Activated CD8-positive, alpha-beta T cell treated with anti-CD3 and anti-CD28 coated beads for 36 hours (primary cell): Measurements from ENCODE around the gene AKIRIN2. TPM values are rescaled to one million over a fixed set of nuclear protein-coding genes. Genes with fewer than 3 reads are reported as not detected.
A peak's percentile ranks its signal among the peaks of the same experiment; 100 is the strongest.

Experiments used
- ATAC-seq: fragments of 200-7000 bp; cut with Tn5 transposase; one replicate; pipeline ENCODE4 v1.10.0; 2021; ENCODE audit warnings: mild to moderate bottlenecking, moderate library complexity
- CTCF ChIA-PET: fragments of 350-600 bp; sonication (Branson Sonifier 250); formaldehyde crosslinking; loops from one replicate; lab custom pipeline; 2021; ENCODE audit warnings: antibody characterized with exemption; lab: Charles Lee
- POLR2A ChIA-PET: fragments of 350-600 bp; sonication (Branson Sonifier 250); formaldehyde crosslinking; loops from one replicate; lab custom pipeline; 2021; ENCODE audit warnings: antibody characterized with exemption; lab: Charles Lee
- DNase-seq: peaks from one replicate; pipeline ENCODE4 v3.0.0-alpha.2; 2020
- H3K27ac Mint-ChIP-seq: one replicate; pipeline ENCODE4 v1.8.0; 2021; ENCODE audit warnings: mild to moderate bottlenecking, mixed read lengths
- H3K27me3 Mint-ChIP-seq: one replicate; pipeline ENCODE4 v1.8.0; 2021; ENCODE audit warnings: mixed read lengths
- H3K36me3 Mint-ChIP-seq: one replicate; pipeline ENCODE4 v1.8.0; 2021; ENCODE audit warnings: low read depth, mixed read lengths
- H3K4me1 Mint-ChIP-seq: one replicate; pipeline ENCODE4 v1.8.0; 2021; ENCODE audit warnings: low read depth, mixed read lengths
- H3K4me3 Mint-ChIP-seq: one replicate; pipeline ENCODE4 v1.8.0; 2021; ENCODE audit warnings: mild to moderate bottlenecking, moderate library complexity, mixed read lengths
- H3K9me3 Mint-ChIP-seq: one replicate; pipeline ENCODE4 v1.8.0; 2021; ENCODE audit warnings: mixed read lengths
- intact Hi-C: fragments of 100-400 bp; cut with micrococcal nuclease; formaldehyde crosslinking; loops from one replicate; pipeline ENCODE4 v1.10.0; 2022
- total RNA-seq, 2 experiments: library from RNA; stranded (reverse); gene quantifications; one replicate each; pipeline ENCODE4 v1.2.3, GENCODE V29; 2021
- TF ChIP-seq, protein P1 (sequence below): fragments of 200-600 bp; IDR thresholded peaks from one replicate; pipeline ENCODE4 v1.8.0; 2022; ENCODE audit warnings: antibody characterized with exemption, mild to moderate bottlenecking

Gene AKIRIN2
- total RNA-seq, 2 experiments from 2014 or later: 42.1 to 45.6 TPM

DNA sequence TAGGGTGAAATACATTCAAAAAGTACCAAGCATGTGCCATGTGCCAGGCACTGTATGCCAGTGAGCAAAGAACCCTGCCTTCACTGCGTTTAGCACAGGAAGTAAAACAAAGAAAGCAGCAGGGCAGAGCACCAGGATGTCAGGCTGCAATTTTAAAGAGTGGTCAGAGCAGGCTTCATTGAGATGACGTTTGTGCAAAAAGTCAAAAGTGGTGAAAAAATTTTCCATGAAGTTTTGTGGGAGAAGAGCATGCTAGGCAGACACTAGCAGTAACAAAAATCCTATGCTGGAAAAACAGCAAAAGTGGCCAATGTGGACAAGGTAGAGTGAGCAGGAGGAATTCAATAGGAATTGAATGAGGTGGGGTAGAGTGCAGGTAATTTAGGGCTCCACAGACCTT lies 31.3 kb downstream of the AKIRIN2 start:
- no peak overlapping the region for H3K4me3 Mint-ChIP-seq
- H3K27me3 Mint-ChIP-seq: no peaks in the 10 kb centered on the region
- intact Hi-C loops: no loop called here
- CTCF ChIA-PET: no interaction called here
- peaks cover 51% of the 10 kb centered on the region for H3K36me3 Mint-ChIP-seq
- POLR2A ChIA-PET: no interaction called here
- DNase-seq: no peak
- peak overlapping the region; percentile 59 for H3K27ac Mint-ChIP-seq
- no peaks in the 10 kb centered on the region for H3K9me3 Mint-ChIP-seq
- H3K4me1 Mint-ChIP-seq: peaks cover 13% of the 10 kb centered on the region
- TF ChIP-seq, protein P1, sequence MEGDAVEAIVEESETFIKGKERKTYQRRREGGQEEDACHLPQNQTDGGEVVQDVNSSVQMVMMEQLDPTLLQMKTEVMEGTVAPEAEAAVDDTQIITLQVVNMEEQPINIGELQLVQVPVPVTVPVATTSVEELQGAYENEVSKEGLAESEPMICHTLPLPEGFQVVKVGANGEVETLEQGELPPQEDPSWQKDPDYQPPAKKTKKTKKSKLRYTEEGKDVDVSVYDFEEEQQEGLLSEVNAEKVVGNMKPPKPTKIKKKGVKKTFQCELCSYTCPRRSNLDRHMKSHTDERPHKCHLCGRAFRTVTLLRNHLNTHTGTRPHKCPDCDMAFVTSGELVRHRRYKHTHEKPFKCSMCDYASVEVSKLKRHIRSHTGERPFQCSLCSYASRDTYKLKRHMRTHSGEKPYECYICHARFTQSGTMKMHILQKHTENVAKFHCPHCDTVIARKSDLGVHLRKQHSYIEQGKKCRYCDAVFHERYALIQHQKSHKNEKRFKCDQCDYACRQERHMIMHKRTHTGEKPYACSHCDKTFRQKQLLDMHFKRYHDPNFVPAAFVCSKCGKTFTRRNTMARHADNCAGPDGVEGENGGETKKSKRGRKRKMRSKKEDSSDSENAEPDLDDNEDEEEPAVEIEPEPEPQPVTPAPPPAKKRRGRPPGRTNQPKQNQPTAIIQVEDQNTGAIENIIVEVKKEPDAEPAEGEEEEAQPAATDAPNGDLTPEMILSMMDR: no peak
- ATAC-seq: no peak

DNA sequence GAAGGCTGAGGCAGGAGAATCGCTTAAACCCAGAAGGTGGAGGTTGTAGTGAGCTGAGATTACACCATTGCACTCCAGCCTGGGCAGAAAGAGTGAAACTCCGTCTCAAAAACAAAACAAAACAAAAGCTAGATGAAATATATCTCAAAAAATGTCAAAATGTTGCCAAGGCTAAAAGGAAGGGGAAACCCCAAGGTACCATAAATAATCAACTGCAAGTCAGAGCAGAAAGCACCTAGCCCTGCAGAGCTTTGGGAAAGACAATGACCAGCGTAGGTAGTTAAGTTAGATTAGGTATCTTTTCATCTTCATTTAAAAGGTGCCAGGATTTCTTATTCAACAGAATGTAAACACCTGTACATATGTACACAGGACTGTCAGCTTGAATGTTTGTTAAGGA lies 33.0 kb downstream of the AKIRIN2 start:
- no peak for DNase-seq
- POLR2A ChIA-PET: interaction anchor here (1.2 kb wide), 1 partner anchor 14 kb away, joined by 3 read pairs; no protein-coding TSS in a partner anchor
- intact Hi-C loops: no loop called here
- H3K27ac Mint-ChIP-seq: no peak overlapping the region
- no peaks in the 10 kb centered on the region for H3K27me3 Mint-ChIP-seq
- no peaks in the 10 kb centered on the region for H3K9me3 Mint-ChIP-seq
- peaks cover 40% of the 10 kb centered on the region for H3K36me3 Mint-ChIP-seq
- TF ChIP-seq, protein P1: no peak
- CTCF ChIA-PET: interaction anchor here (1.0 kb wide), 1 partner anchor 163 kb away, joined by 3 read pairs; no protein-coding TSS in a partner anchor
- H3K4me1 Mint-ChIP-seq: peaks cover 13% of the 10 kb centered on the region
- no peak for ATAC-seq
- no peak overlapping the region for H3K4me3 Mint-ChIP-seq

DNA sequence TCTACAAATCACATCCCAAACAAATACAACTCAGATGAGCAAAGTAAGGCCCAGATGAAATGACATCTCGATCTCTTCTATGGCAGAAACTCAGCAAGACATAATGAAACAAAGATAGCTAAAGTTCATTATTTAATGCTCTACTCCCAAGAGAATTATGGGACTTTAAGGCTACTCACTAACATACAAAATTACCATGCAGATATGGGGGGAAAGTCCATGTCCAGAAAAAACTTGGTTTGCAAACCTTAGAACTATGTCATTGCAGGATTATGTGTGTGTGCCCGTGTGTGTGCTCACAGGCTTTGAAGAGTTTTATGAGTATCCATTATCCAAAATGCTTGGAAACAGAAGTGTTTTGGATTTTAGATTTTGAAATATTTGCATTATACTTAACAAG lies 34.0 kb downstream of the AKIRIN2 start:
- ChIA-PET CTCF (no interaction called here), POLR2A (no interaction called here)
- TF ChIP-seq, protein P1: no peak
- Mint-ChIP-seq H3K4me1 (peaks cover 13% of the 10 kb centered on the region), H3K9me3 (no peaks in the 10 kb centered on the region), H3K36me3 (peaks cover 35% of the 10 kb centered on the region), H3K27ac (no peak overlapping the region), H3K4me3 (no peak overlapping the region), H3K27me3 (no peaks in the 10 kb centered on the region)
- DNase-seq (no peak), ATAC-seq (no peak)
- intact Hi-C loops: no loop called here

DNA sequence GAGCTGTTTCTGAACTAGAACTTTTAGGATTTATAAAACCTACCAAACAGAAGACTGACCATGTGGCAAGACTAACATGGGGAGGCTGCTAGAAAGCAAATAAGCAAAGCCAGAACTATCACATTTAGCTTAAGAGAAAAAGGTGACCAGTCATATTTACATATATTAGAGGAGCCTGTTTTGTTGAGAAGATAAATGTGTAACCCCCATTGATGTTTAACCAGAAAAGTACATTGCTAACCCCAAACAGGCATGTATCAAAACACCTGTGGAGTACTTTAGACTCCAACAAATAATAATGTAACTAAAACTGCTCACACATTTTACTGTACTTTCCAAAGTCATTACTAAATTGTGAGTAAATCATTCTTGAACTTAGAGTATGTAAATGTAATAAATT lies 35.0 kb downstream of the AKIRIN2 start:
- no peak overlapping the region for H3K4me3 Mint-ChIP-seq
- DNase-seq (no peak), ATAC-seq (no peak)
- peaks cover 35% of the 10 kb centered on the region for H3K36me3 Mint-ChIP-seq
- H3K4me1 Mint-ChIP-seq: peaks cover 13% of the 10 kb centered on the region
- H3K27ac Mint-ChIP-seq: no peak overlapping the region
- no peaks in the 10 kb centered on the region for H3K27me3 Mint-ChIP-seq
- POLR2A ChIA-PET: no interaction called here
- TF ChIP-seq, protein P1: no peak
- intact Hi-C loops: no loop called here
- CTCF ChIA-PET: no interaction called here
- no peaks in the 10 kb centered on the region for H3K9me3 Mint-ChIP-seq

DNA sequence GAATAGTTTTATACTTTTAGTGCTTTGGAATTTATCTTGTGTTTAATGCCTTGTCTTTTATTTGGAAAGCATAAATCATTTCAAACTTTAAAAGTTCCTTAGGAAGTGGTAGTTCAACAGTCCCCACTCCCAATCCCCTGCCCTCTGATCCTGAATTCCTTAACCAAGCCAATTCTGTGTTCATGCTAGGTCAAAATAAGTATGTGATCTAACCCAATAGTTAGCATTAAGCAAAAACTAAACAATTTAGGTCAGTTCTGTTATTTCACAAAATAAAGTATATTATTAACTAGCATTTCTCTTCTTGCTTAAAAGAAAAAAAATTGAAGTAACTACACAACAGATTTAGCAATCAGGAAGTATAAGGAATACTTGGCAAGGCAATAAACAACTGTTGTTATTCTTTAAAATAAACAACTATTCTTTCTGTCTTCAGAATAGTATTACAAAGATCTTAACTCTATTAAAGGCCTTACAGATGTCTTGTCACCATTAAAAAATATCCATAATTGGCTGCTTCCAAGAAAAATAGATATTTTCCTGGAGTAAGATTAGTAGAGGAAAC lies 37.0 kb downstream of the AKIRIN2 start:
- Mint-ChIP-seq H3K36me3 (peaks cover 30% of the 10 kb centered on the region), H3K27ac (no peak overlapping the region), H3K4me3 (no peak overlapping the region), H3K9me3 (no peaks in the 10 kb centered on the region), H3K27me3 (no peaks in the 10 kb centered on the region), H3K4me1 (peaks cover 2% of the 10 kb centered on the region)
- ATAC-seq (no peak), DNase-seq (no peak)
- intact Hi-C loops: no loop called here
- TF ChIP-seq, protein P1: no peak
- ChIA-PET CTCF (no interaction called here), POLR2A (interaction anchor here (0.5 to 0.8 kb wide), 2 partner anchors 18 to 38 kb away, joined by 3 to 4 read pairs; no protein-coding TSS in a partner anchor)
